ENCODE measurements around the gene P2RX6. TPM values are rescaled to one million over a fixed set of nuclear protein-coding genes. Genes with fewer than 3 reads are reported as not detected.
"Not testable (repeated sequence)": the region's sequence is repeated elsewhere in the genome, so short reads cannot be mapped to it uniquely, and the experiment has no call there.

P2RX6 gene
- total RNA-seq, 2 experiments from 2014 or later = 0.18 to 0.25 TPM

DNA sequence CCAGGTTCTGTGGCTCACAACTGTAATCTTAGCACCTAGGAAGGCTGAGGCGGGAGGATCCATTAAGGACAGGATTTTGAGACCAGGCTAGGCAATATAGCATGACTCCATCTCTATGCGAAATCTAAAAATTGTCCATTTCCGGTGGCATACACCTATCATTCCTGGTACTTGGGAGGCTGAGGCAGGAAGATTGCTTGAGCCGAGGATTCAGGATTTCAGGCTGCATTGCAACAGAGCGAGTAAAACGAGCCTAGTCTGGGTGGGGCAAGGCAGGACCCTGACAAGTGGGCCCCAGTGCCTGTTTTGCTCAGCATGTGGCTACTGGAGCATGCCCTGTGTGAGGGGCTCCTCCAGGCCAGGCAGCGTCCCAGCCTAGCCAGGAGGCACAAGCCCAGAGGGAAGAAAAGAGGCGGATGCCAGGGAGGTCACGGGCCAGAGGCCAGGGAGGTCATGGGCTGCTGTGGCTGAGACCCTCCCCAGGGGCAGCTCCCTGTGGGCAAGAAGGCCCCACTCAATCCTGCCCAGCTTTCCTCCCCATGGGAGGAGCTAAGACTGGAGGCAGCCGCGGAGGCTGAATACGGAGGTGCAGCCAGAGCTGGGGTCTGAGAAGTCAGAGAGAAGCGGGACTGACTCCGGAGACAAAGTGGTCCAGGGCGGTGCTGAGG lies 39.2 kb downstream of the P2RX6 start:
- Mint-ChIP-seq H3K27me3 (peaks cover 4% of the 10 kb centered on the region), H3K4me3 (no peak overlapping the region), H3K9me3 (ENCODE audit: low read depth) (no peaks in the 10 kb centered on the region), H3K36me3 (ENCODE audit: low read depth) (no peaks in the 10 kb centered on the region), H3K4me1 (peaks cover 11% of the 10 kb centered on the region), H3K27ac (no peak overlapping the region)
- ChIA-PET POLR2A (no interaction called here), CTCF (interaction anchor here (1.2 kb wide), 1 partner anchor 93 kb away, joined by 4 read pairs; no protein-coding TSS in a partner anchor)
- ATAC-seq (no peak), DNase-seq (no peak)
- intact Hi-C loops (cut with DNase I, micrococcal nuclease) = no loop called here

DNA sequence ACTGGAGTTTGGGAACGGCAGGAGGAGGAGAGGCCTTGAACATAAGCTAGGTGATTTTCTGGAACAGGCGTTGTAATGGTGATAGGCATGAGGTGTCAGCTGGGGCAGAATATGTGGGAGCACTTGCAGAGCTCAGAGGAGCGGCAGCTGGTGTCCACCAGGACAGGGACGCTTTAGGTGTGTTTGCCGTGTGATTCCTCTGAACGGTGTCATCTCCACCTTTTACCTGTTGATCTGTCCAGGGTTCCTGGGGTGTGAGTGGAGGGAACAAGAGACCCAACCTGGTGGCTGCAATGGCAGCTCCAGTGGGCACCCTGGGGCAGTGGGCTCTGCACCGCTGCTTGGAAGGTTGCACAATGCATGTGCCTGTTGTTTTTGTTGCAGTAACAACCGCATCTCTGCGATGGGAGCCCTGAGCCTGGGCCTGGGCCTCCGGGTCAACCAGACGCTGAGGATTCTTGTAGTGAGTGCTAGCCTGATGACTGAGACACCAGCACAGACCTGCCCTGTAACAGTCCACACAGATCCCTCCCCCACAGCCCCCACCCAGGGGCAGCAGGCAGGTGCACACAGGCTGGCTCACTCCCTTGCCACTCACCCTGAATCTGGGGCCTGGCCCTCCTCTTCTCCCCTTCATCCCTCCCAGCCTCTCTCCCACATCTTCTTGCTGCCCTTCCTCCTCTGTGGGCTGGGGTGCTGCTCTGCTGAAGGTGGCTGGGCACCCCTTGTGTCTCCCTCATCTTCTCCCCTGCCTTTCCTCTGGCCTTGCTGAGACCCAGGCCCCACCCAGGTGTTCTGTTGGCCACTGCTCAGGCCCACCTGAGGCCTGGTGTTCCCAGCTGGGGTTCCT lies 40.0 kb downstream of the P2RX6 start:
- peaks cover 11% of the 10 kb centered on the region for H3K4me1 Mint-ChIP-seq
- intact Hi-C loops (cut with DNase I, micrococcal nuclease) = no loop called here
- peaks cover 4% of the 10 kb centered on the region for H3K27me3 Mint-ChIP-seq
- POLR2A ChIA-PET = no interaction called here
- H3K4me3 Mint-ChIP-seq = no peak overlapping the region
- CTCF ChIA-PET = interaction anchor here (1.2 kb wide), 1 partner anchor 94 kb away, joined by 4 read pairs; no protein-coding TSS in a partner anchor
- no peak for ATAC-seq
- no peaks in the 10 kb centered on the region for H3K9me3 Mint-ChIP-seq (ENCODE audit: low read depth)
- H3K27ac Mint-ChIP-seq = no peak overlapping the region
- DNase-seq = no peak
- no peaks in the 10 kb centered on the region for H3K36me3 Mint-ChIP-seq (ENCODE audit: low read depth)

DNA sequence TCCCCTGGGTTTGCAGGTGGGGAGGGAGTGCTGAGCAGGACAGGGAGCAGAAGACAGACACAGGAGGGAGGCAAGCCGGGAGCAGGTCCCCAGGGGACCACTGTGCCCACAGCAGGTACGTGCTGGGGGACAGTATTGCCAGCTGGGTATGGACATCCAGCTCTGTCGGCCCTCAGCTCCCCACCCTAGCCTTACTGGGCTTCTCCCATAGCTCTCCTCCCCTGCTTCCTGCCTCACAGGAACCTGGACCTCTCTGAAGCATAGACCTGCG lies 40.5 kb downstream of the P2RX6 start:
- Mint-ChIP-seq H3K4me3 (peak overlapping the region; percentile 5), H3K36me3 (ENCODE audit: low read depth) (no peaks in the 10 kb centered on the region), H3K27me3 (peaks cover 4% of the 10 kb centered on the region), H3K27ac (peak overlapping the region; percentile 3), H3K4me1 (peaks cover 11% of the 10 kb centered on the region), H3K9me3 (ENCODE audit: low read depth) (no peaks in the 10 kb centered on the region)
- ChIA-PET CTCF (interaction anchor here (1.2 kb wide), 1 partner anchor 94 kb away, joined by 4 read pairs; no protein-coding TSS in a partner anchor), POLR2A (no interaction called here)
- ATAC-seq (no peak), DNase-seq (no peak)
- intact Hi-C loops (cut with DNase I, micrococcal nuclease) = no loop called here

DNA sequence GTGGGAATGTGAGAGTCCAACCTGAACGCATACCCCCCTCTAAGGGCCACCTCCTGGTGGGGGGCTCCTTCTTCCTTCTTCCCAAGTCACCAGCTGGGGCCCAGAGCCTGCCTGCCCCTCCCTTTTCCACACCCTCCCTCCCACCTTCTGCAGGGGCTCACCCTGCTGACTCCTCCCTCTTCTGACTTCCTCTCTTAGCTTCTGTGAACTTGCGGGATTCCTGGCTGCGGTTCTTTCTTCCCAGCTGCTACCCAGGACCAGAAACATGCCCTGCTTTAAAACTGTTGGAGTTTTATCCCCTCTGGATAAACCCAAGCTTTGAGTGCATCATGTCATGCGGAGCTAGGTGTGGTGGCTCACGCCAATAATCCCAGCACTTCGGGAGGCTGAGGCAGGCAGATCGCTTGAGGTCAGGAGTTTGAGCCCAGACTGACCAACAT lies 40.9 kb downstream of the P2RX6 start:
- Mint-ChIP-seq H3K4me3 (peak overlapping the region; percentile 5), H3K4me1 (peaks cover 11% of the 10 kb centered on the region), H3K27me3 (peaks cover 4% of the 10 kb centered on the region), H3K27ac (peak overlapping the region; percentile 3), H3K9me3 (ENCODE audit: low read depth) (no peaks in the 10 kb centered on the region), H3K36me3 (ENCODE audit: low read depth) (no peaks in the 10 kb centered on the region)
- POLR2A ChIA-PET = no interaction called here
- no peak for DNase-seq
- CTCF ChIA-PET = interaction anchor here (0.6 kb wide), 1 partner anchor 48 kb away, joined by 3 read pairs; no protein-coding TSS in a partner anchor
- intact Hi-C loops (cut with DNase I, micrococcal nuclease) = no loop called here
- no peak for ATAC-seq

DNA sequence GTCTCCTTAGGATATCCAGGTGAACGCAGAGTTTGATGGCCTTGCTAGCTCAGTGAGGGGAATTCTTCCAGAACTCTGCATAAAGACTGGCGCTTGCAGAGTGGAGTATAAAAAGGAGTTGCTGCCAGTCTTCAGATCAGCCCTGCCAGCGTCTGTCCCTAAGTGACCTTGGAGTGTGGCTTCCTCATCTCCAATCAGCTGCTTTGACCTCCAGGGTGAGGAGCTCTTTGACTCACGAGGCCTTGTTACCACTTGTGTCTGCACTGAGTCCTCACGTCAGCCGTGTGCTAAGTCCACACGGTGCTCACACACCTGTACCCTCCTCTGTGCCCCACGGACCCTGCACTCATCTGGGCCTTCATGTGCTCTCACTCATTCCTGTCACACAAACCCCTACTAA lies 45.4 kb downstream of the P2RX6 start:
- H3K9me3 Mint-ChIP-seq (ENCODE audit: low read depth); POLR2A ChIA-PET; intact Hi-C loops (cut with DNase I, micrococcal nuclease); H3K27ac Mint-ChIP-seq; ATAC-seq; CTCF ChIA-PET; H3K36me3 Mint-ChIP-seq (ENCODE audit: low read depth); H3K27me3 Mint-ChIP-seq; H3K4me3 Mint-ChIP-seq; DNase-seq: not testable (repeated sequence)
- peaks cover 11% of the 10 kb centered on the region for H3K4me1 Mint-ChIP-seq

DNA sequence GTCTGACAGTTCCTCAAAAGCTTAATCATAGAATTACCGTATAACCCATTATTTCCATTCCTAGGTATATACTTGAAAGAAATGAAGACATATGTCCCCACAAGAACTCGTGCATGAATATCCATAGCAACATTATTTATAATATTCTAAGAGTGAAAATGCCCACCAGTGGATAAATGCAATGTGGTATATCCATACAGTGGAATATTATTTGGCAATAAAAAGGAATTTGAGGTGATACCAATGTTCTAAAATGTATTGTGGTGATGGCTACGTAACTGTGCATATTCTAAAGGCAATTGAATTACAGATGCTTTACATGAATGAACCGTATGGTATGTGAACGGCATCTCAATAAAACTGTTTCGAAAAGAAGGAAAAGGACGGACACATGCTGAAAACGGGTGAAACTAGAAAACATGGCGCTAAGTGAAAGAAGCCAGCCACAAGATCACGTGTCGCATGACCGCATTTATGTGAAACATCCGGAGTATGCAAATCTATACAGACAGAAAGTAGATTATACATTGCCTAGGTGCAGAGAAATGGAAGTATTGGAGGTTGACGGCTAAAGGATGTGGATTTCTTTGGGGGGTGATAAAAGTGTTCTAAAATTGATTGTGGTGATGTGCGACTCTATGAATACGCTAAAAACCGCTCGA lies 46.8 kb downstream of the P2RX6 start:
- H3K27ac Mint-ChIP-seq; CTCF ChIA-PET; H3K4me3 Mint-ChIP-seq; POLR2A ChIA-PET; ATAC-seq; H3K36me3 Mint-ChIP-seq (ENCODE audit: low read depth); H3K4me1 Mint-ChIP-seq; H3K9me3 Mint-ChIP-seq (ENCODE audit: low read depth); DNase-seq; intact Hi-C loops (cut with DNase I, micrococcal nuclease); H3K27me3 Mint-ChIP-seq: not testable (repeated sequence)

DNA sequence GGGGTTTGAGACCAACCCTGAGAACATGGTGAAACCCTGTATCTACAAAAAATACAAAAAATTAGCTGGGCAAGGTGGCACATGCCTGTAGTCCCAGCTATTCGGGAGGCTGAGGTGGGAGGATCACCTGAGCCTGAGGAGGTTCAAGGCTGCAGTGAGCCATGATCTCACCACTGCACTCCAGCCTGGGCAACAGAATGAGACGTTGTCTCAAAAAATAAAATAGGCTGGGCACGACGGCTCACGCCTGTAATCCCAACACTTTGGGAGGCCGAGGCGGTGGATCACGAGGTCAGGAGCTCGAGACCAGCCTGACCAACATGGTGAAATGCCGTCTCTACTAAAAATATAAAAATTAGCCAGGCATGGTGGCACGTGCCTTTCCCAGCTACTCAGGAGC lies 49.5 kb downstream of the P2RX6 start:
- intact Hi-C loops (cut with DNase I, micrococcal nuclease); H3K36me3 Mint-ChIP-seq (ENCODE audit: low read depth); H3K4me1 Mint-ChIP-seq; H3K9me3 Mint-ChIP-seq (ENCODE audit: low read depth); ATAC-seq; DNase-seq; H3K27me3 Mint-ChIP-seq; H3K4me3 Mint-ChIP-seq; H3K27ac Mint-ChIP-seq; POLR2A ChIA-PET: not testable (repeated sequence)
- CTCF ChIA-PET = interaction anchor here (0.6 kb wide), 2 partner anchors 540 to 1891 kb away, joined by 3 read pairs; no protein-coding TSS in a partner anchor

DNA sequence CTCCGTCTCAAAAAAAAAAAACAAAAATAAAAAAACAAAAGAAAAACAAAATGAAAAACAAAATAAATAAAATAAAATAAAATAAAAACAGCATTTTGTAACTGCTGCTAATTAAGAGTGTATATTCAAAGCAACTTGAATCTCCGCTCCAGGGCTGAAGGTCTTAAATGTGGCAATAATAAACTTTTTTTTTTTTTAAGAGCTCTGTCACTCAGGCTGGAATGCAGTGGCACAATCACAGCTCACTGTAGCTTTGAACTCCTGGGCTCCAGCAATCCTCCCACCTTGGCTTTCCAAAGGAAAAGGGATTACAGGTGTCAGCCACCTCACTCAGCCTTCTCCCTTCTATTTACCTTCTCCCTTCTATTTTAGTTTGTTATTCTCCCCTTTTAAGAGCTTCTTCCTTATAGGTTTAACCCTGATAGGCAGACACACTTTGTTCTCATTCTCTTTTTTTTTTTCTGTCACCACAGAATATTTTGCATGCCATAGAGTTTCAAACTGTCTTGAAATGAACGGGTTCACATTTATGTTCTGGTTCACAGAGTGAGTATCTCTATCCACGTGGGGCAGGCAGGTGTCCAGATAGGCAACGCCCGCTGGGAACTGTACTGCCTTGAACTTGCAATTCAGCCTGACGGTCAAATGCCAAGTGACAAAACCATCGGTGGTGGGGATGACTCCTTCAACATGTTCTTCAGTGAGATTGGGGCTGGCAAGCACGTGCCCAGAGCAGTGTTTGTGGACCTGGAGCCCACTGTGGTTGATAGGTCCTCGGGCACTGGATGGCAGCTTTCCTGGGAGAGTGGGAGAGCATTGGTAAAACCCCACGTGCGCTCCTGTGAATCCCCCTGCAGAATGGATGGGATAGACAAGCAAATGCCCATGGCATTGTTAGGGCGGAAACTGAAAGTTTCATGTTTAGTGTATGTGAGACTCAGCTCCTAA lies 50.2 kb downstream of the P2RX6 start:
- no peaks in the 10 kb centered on the region for H3K36me3 Mint-ChIP-seq (ENCODE audit: low read depth)
- ChIA-PET CTCF (interaction anchor here (0.6 kb wide), 3 partner anchors 390 to 1890 kb away, joined by 3 read pairs; no protein-coding TSS in a partner anchor), POLR2A (no interaction called here)
- ATAC-seq = no peak
- no peak overlapping the region for H3K4me3 Mint-ChIP-seq
- H3K9me3 Mint-ChIP-seq (ENCODE audit: low read depth) = no peaks in the 10 kb centered on the region
- intact Hi-C loops (cut with DNase I, micrococcal nuclease) = no loop called here
- H3K27me3 Mint-ChIP-seq = no peaks in the 10 kb centered on the region
- DNase-seq = no peak
- no peak overlapping the region for H3K27ac Mint-ChIP-seq
- peaks cover 2% of the 10 kb centered on the region for H3K4me1 Mint-ChIP-seq

DNA sequence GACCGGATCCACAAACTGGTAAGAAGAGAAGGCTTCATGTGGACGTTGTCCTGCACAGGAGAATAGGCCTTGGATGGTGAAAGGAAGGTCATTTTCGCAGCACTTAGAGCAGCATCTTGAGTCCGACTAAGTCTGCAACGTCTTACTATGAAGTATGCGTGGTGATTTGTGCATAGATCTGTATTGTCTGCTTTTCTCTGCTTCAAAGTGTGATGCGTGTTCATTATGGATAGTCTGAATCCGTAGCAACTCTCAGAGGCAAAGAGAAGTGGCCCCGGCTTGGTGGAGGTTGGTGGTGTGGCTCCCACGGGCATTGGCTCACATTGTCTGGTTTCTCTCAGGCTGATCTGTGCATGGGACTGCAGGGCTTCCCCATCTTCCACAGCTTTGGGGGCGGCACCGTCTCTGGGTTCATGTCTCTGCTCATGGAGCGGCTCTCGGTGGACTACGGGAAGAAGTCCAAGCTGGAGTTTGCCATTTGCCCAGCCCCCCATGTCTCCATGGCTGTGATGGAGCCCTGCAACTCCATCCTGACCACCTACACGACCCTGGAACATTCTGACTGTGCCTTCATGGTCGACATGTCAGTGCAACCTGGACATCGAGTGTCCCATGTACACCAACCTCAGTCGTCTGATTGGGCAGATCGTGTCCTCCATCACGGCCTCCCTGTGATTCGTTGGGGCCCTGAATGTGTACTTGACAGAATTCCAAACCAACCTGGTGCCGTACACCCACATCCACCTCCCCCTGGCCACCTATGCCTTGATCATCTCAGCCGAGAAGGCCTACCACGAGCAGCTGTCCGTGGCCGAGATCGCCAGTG lies 52.3 kb downstream of the P2RX6 start:
- H3K9me3 Mint-ChIP-seq (ENCODE audit: low read depth) = no peaks in the 10 kb centered on the region
- H3K27me3 Mint-ChIP-seq = no peaks in the 10 kb centered on the region
- intact Hi-C loops (cut with DNase I, micrococcal nuclease) = no loop called here
- H3K36me3 Mint-ChIP-seq (ENCODE audit: low read depth) = no peaks in the 10 kb centered on the region
- H3K4me1 Mint-ChIP-seq = peaks cover 2% of the 10 kb centered on the region
- DNase-seq (no peak), ATAC-seq (no peak)
- POLR2A ChIA-PET = no interaction called here
- H3K4me3 Mint-ChIP-seq = no peak overlapping the region
- H3K27ac Mint-ChIP-seq = no peak overlapping the region
- CTCF ChIA-PET = no interaction called here

DNA sequence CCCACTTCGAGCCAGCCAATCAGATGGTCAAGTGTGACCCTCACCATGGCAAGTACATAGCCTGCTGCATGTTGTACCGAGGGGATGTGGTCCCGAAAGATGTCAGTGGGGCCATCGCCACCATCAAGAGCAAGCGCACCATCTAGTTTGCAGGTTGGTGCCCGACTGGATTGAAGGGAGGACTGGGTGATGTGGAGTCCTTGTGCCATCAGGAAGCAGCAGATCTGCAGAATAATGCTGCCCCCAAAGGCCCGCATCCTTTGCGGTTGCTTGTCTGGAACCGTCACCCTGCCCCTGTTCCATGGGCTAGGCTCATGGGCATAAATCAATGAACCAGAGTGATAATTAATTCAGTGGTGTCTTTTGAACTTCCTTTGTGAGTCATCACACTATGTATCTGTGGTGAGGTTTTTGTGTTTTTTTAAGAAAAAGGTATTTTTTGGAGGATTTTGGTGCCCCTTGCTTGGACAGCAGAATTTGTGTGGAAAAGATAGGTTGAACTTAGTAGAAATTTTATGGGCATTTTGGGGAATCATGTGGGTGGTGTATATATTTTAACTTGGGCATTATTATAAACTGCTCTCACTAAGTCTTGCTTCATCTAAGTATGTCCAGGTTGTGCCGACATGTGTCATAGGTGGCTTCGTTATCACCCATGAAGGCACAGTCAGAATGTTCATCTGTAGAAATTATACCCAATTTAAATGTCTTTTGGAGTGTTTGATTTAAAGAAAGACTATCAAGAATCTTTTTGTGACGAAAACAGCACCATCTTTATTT lies 53.1 kb downstream of the P2RX6 start:
- H3K27ac Mint-ChIP-seq = no peak overlapping the region
- no peaks in the 10 kb centered on the region for H3K27me3 Mint-ChIP-seq
- H3K4me1 Mint-ChIP-seq = peaks cover 2% of the 10 kb centered on the region
- ATAC-seq = no peak
- H3K9me3 Mint-ChIP-seq (ENCODE audit: low read depth) = no peaks in the 10 kb centered on the region
- POLR2A ChIA-PET = no interaction called here
- CTCF ChIA-PET = no interaction called here
- DNase-seq = no peak
- no peaks in the 10 kb centered on the region for H3K36me3 Mint-ChIP-seq (ENCODE audit: low read depth)
- intact Hi-C loops (cut with DNase I, micrococcal nuclease) = no loop called here
- no peak overlapping the region for H3K4me3 Mint-ChIP-seq

Data from activated CD4-positive, alpha-beta T cell treated with anti-CD3 and anti-CD28 coated beads for 36 hours (primary cell).